ENCODE measurements around the gene STAT3. TPM values are rescaled to one million over a fixed set of nuclear protein-coding genes. Genes with fewer than 3 reads are reported as not detected.
"Not testable (repeated sequence)": the region's sequence is repeated elsewhere in the genome, so short reads cannot be mapped to it uniquely, and the experiment has no call there.

STAT3 gene
- total RNA-seq, 1 donor from 2014 or later = 270 TPM

DNA sequence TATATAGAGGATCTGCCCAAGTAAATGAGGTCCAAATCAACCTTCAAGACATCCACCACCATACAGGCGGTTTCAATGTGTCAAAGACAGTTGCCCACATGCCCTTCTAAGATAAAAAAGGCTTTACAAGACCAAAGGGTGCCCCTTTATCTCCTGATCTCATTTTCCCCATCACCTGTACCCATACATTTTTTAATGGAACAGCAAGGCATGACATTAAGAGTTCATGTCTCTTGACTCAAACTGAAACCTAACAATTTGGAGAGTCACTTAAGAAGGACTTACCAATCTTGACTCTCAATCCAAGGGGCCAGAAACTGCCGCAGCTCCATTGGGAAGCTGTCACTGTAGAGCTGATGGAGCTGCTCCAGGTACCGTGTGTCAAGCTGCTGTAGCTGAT, 40.1 kb downstream of the STAT3 start:
- no peak for DNase-seq (ENCODE audit: low read depth)

DNA sequence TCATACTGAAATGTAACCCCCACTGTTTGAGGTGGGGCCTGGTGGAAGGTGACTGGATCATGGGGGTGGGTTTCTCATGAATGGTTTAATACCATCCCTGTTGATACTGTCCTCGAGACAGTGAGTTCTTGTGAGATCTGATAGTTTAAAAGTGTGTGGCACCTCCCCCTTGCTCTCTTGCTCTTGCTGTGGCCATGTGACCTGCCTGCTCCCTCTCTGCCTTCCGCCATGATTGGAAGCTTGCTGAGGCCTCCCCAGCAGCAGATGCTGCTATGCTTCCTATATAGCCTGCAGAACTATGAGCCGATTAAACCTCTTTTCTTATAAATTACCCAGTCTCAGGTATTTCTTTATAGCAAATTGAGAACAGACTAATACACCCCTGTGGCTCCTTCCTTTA, 40.6 kb downstream of the STAT3 start:
- no peak for DNase-seq (ENCODE audit: low read depth)

GRCh38 chr17:42347198-42347597, 41.0 kb downstream of the STAT3 start:
- peak; percentile 76 for DNase-seq (ENCODE audit: low read depth)

DNA sequence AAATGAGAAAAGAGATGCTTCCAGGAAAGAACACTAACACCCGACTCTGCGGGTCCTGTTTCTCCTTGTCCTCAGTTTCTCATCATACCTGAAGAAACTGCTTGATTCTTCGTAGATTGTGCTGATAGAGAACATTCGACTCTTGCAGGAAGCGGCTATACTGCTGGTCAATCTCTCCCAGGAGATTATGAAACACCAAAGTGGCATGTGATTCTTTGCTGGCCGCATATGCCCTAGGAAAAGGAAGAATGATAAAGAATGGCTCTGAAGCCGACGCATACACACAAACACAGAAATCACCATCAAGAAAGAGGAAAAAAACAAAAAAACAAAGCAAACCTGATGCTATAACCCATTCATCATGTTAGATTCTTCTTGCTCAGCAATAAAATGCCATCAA, 41.8 kb downstream of the STAT3 start:
- DNase-seq (ENCODE audit: low read depth) = no peak

- no peak for DNase-seq (ENCODE audit: low read depth)
These were observed 42.7 kb downstream of the STAT3 start for GRCh38 chr17:42345396-42346073.

DNA sequence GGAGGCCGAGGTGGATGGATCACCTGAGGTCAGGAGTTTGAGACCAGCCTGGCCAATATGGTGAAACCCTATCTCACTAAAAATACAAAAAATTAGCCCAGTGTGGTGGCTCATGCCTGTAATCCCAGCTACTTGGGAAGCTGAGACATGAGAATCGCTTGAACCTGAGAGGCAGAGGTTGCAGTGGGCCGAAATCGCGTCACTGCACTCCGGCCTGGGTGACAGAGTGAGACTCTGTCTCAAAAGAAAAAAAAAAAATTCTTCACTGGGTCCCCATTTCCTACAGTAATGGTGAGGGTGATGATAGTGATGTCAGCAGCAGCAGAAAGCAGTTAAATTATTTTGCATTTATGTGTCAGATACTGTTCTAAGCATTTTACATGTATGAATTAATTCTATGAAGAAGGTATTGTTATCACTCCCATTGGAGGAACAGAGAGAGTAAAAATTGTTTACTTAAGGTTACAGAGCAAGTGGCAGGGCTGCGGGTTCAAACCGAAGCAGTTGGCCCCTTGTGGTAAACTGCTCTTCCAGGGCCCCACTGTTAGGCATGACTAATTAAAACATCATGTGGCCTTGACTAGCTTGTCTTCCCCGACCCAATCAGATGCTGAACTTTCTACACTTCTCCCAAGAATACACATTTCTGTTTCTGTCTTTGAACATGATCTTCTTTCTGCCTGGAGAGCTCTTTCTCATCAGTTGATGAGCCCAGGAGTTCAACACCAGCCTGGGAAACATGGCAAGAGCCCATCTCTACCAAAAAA, 45.8 kb downstream of the STAT3 start:
- DNase-seq (ENCODE audit: low read depth) = no peak

DNA sequence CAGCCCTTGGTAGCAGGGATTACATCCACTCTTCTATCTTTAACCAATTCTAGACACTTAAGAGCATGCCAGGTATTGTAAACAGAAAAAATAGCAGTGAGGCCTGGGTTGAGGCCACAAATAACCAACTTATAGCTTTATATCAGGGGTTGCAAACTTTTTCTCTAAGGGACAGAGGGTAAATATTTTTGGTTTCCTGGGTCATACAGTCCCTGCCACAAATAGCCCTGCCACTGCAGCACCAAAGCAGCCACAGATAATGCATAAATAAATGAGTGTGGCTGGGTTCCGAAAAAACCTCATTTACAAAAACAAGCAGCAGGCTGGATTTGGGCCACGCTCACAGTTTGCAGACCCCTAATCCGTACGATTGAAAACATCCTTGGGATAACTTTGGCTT, 46.7 kb downstream of the STAT3 start:
- no peak for DNase-seq (ENCODE audit: low read depth)

- no peak for DNase-seq (ENCODE audit: low read depth)
These were observed 47.5 kb downstream of the STAT3 start for GRCh38 chr17:42340691-42341127.

GRCh38 chr17:42339221-42339620, 49.0 kb downstream of the STAT3 start:
- no peak for DNase-seq (ENCODE audit: low read depth)

GRCh38 chr17:42338427-42338985, 49.7 kb downstream of the STAT3 start:
- DNase-seq (ENCODE audit: low read depth) = no peak

DNA sequence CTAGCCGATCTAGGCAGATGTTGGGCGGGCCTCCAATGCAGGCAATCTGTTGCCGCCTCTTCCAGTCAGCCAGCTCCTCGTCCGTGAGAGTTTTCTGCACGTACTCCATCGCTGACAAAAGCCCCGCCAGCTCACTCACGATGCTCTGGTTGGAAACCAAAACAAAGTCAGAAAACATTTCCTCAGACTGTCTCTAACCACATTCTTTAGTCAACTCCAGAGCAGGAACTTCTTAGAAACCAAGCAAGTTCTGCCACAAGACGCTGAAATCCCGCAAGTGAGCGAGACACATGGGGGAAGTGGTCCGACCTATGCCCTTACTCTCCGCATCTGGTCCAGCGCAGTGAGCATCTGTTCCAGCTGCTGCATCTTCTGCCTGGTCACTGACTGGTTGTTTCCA, 50.8 kb downstream of the STAT3 start:
- DNase-seq (ENCODE audit: low read depth) = no peak

- no peak for DNase-seq (ENCODE audit: low read depth)
These were observed 53.6 kb downstream of the STAT3 start for GRCh38 chr17:42334677-42335076.

GRCh38 chr17:42333053-42333452, 55.2 kb downstream of the STAT3 start:
- no peak for DNase-seq (ENCODE audit: low read depth)

DNA sequence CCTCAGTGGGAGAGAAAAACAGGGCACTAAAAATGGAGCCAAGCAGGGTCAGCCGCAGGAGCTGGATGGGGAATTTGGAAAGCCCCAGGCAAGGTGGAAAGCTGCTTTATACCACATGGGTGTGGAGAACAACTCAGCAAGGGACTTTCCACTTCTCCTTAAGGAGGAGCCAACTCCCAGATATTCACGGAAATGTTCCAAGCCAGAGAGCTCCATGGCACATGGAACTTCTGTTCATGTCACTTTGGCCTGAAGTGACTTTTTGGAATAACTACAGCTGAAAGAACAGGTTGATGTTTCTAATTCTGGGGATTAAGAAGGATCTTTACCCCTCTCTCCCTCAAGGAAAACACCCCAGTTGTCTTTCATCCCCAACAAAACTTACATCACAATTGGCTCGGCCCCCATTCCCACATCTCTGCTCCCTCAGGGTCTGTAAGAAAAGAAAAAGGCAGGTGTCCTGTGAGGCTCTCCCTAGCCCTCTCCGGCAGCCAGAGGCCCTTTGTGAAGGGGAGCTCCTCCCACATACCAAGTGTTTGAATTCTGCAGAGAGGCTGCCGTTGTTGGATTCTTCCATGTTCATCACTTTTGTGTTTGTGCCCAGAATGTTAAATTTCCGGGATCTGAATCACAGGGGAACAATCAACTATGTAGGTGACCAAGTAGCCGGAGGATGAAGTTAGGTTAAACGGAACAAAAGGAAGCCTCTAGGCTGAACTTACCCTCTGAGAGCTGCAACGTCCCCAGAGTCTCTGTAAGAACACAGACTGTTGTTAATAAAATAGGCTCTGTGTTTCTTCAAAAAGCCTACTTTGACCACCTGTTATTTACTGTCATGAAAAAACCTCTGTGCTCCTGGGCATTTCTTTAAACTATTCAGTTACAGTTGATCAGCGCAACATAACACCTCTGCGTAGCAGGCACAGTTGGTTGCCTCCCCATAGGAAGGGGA, 58.9 kb downstream of the STAT3 start:
- peak; percentile 95 for DNase-seq (ENCODE audit: low read depth)

- DNase-seq (ENCODE audit: low read depth) = peak; percentile 93
These were observed 63.2 kb downstream of the STAT3 start for GRCh38 chr17:42325026-42325425.

DNA sequence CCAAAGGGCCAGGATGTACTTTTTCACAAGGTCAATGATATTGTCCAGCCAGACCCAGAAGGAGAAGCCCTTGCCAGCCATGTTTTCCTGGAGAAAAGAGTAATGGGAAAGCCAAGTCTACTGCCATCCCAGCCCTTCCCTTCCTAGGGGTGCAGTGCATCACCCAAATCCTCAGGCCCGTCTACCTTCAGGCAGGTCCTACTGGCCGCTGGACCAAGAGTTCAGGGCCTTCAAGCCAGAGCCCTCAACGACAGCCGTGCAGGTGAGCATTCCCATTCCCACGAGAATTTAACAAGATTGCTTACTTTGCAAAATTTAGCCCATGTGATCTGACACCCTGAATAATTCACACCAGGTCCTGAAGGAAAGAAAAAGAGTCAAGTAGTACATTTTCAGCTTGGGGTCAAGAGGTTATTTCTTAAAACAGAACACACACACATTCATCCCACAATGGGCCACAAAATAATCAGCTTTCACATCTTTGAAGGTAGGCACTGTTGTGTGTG, 64.9 kb downstream of the STAT3 start:
- DNase-seq (ENCODE audit: low read depth) = no peak

DNA sequence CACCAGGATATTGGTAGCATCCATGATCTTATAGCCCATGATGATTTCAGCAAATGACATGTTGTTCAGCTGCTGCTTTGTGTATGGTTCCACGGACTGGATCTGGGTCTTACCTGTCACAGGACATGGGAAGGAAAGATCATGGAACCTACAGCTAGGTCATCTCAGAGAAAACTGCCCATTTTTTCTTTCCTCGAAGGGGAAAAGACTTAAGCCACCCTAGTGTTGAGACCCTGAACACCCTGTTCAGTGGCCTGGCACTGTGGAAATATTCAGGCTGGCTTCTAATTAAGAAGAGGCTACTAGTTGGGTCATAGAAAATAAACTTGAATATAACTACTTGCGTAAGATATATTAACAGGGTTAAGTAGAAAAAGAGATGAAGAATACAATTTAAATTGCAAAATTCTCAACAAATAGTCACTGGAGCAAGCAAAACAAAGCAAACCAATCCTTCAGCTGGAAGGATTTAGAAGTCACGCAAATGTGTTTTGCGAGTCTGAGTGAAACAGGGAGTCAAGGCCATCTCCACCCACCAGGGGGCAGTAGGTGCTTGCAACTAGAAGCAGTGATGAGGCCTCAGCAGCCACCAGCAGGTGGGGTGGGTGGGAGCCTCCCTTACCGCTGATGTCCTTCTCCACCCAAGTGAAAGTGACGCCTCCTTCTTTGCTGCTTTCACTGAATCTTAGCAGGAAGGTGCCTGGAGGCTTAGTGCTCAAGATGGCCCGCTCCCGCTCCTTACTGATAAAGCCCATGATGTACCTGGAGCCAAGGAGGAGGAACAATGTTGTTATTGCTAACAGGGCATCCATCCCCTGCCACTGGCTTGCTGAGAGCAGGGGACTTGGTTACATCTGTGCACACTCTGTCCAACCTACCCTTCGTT, 65.6 kb downstream of the STAT3 start:
- peak; percentile 86 for DNase-seq (ENCODE audit: low read depth)

DNA sequence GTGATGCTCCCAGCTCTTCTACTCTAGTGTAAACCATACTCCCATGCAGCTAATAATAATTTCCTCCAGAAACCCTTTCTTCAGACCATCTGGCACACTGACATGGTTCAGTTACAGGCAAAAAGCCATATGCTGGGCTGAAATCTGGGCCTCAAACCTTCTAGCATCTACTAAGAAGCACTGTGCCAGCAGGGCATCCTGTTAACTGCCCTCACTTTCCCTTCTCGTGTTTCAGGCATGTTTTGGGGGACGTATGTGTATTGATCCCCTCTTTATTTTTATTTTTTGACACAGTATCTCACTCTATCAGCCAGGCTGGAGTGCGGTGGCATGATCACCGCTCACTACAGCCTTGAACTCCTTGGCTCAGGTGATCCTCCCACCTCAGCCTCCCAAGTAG, 66.7 kb downstream of the STAT3 start:
- no peak for DNase-seq (ENCODE audit: low read depth)

DNA sequence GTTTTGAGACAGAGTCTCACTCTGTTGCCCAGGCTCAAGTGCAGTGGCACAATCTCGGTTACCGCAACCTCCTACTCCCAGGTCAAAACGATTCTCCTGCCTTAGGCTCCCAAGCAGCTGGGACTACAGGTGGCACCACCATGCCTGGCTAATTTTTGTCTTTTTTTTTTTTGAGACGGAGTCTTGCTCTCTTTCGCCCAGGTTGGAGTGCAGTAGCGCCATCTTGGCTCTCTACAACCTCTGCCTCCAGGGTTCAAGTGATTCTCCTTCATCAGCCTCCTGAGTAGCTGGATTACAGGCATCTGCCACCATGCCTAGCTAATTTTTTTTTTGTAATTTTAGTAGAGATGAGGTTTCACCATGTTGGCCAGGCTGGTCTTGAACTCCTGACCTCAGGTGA, 70.3 kb downstream of the STAT3 start:
- DNase-seq (ENCODE audit: low read depth) = not testable (repeated sequence)

DNA sequence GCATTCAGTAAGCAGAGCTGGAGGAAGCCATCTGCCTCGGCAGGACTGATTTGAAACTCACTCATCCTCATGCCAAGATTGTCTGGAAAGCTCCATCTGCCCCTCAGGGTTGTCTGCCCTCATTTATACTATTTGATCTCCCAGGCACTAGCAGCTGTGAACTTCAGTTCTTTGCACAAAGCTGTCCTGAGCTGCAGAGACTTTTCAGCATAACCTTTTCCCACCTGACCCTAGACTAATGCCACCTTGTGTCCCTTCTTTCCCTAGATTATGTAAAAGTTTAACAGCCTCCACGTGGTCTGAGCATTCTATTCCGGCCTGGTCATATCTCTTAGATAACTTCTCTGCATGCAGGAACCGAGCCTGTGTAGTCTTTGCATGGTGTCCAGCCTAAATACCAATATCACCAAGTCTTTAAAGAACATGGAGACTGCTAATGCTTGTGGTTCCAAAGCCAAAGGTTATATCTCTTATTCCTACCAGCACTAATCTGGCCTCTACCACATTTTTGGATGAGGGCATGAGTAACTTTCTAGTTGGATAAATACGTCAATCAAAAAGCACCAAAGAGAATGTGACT, 70.9 kb downstream of the STAT3 start:
- no peak for DNase-seq (ENCODE audit: low read depth)
